CD4-positive, alpha-beta T cell (primary cell): ENCODE results near the gene SLC8A3. TPM values are rescaled to one million over a fixed set of nuclear protein-coding genes. Genes with fewer than 3 reads are reported as not detected.

ENCODE experiments used
- ATAC-seq: fragments of 200-7000 bp; cut with Tn5 transposase; one replicate; pipeline ENCODE4 v1.10.0; 2022; ENCODE audit warnings: mild to moderate bottlenecking; ENCODE audit not compliant: poor library complexity
- CTCF ChIA-PET: fragments of 350-600 bp; sonication (Branson Sonifier 250); formaldehyde crosslinking; loops from one replicate; lab custom pipeline; 2021; ENCODE audit warnings: antibody characterized with exemption, inconsistent platforms; lab: Charles Lee
- POLR2A ChIA-PET: fragments of 350-600 bp; sonication (Branson Sonifier 250); formaldehyde crosslinking; loops from one replicate; lab custom pipeline; 2021; ENCODE audit warnings: antibody characterized with exemption, inconsistent platforms; lab: Charles Lee
- DNase-seq, 14 experiments: peaks; one replicate each; pipeline ENCODE4 v3.0.0-alpha.2; 2013 to 2020; ENCODE audit warnings: mixed read lengths in 2 of 14
- H3K27ac ChIP-seq, 2 donors: one replicate each; pipeline versions ENCODE4 v1.5.1 to v1.7.0; 2013; ENCODE audit warnings: low read length in 2 of 2, low read depth in 1 of 2, mild to moderate bottlenecking in 1 of 2
- H3K27me3 ChIP-seq, 2 experiments: 1 replicate in 1 of 2; 2 replicates in 1 of 2; pipeline versions ENCODE4 v1.6.1 to v1.7.0; 2013; ENCODE audit warnings: low read length in 2 of 2, control low read depth in 1 of 2, mild to moderate bottlenecking in 1 of 2, moderate library complexity in 1 of 2; ENCODE audit not compliant: insufficient read depth in 2 of 2, control insufficient read depth in 1 of 2
- H3K36me3 ChIP-seq: one replicate; pipeline ENCODE4 v1.6.1; 2013; ENCODE audit warnings: low read length, control low read depth; ENCODE audit not compliant: insufficient read depth
- H3K4me1 ChIP-seq: one replicate; pipeline ENCODE4 v1.6.1; 2013; ENCODE audit warnings: low read length, control low read depth; ENCODE audit not compliant: insufficient read depth
- H3K4me3 ChIP-seq: one replicate; pipeline ENCODE4 v1.5.1; 2013; ENCODE audit warnings: mild to moderate bottlenecking, low read length, moderate library complexity
- H3K9me3 ChIP-seq, 2 experiments: 1 replicate in 1 of 2; 2 replicates in 1 of 2; pipeline versions ENCODE4 v1.6.1 to v1.7.0; 2013; ENCODE audit warnings: low read length in 2 of 2, mild to moderate bottlenecking in 2 of 2, control low read depth in 1 of 2, moderate library complexity in 1 of 2; ENCODE audit not compliant: control insufficient read depth in 1 of 2, insufficient read depth in 1 of 2
- H3K27ac Mint-ChIP-seq: one replicate; pipeline ENCODE4 v1.8.0; 2020; ENCODE audit warnings: mixed read lengths
- H3K27me3 Mint-ChIP-seq: one replicate; pipeline ENCODE4 v1.8.0; 2021; ENCODE audit warnings: mixed read lengths
- H3K36me3 Mint-ChIP-seq: one replicate; pipeline ENCODE4 v1.8.0; 2021; ENCODE audit warnings: low read depth, mixed read lengths
- H3K4me1 Mint-ChIP-seq: one replicate; pipeline ENCODE4 v1.8.0; 2021; ENCODE audit warnings: low read depth, mixed read lengths
- H3K4me3 Mint-ChIP-seq: one replicate; pipeline ENCODE4 v1.8.0; 2020; ENCODE audit warnings: mild to moderate bottlenecking, mixed read lengths
- H3K9me3 Mint-ChIP-seq: one replicate; pipeline ENCODE4 v1.8.0; 2020; ENCODE audit warnings: mixed read lengths
- intact Hi-C, 2 experiments: fragments of 100-400 bp; cut with DNase I in 1 of 2; cut with micrococcal nuclease in 1 of 2; formaldehyde crosslinking; loops; one replicate each; pipeline versions ENCODE4 v1.15.1 to v1.9.0; 2023 to 2025; cut with DNase I, micrococcal nuclease
- total RNA-seq, 174 experiments: library from RNA in 2 of 174; stranded (reverse) in 2 of 174; gene quantifications; one replicate each; pipeline ENCODE4 v1.2.3 and lab custom pipeline; 2021 to 2026
- TF ChIP-seq, protein P1 (sequence below): fragments of 200-600 bp; IDR thresholded peaks from one replicate; pipeline ENCODE4 v1.8.0; 2022; ENCODE audit warnings: antibody characterized with exemption, mild to moderate bottlenecking

SLC8A3 gene
- total RNA-seq, 2 experiments from 2014 or later: not detected

DNA sequence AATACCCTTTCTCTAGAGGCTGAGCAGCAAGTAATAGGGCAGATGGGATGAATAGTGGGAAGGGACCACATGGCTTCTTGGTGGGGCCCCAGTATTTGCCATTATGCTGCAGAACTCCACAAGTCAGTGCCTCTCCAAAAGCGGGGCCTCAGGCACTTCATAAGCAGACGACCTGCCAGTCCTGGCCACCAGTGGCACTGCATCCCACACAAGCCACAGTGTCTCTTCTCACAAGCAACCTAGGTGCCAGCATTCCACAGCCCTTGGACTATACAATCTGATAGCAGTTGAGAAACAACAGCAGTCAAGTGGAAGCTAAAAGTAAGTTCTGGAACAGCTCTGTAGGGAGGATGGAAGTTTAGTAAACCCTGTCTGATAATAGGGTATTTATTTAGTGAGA lies 4.2 kb upstream of the SLC8A3 start:
- Mint-ChIP-seq H3K27ac (no peak overlapping the region), H3K27me3 (peaks cover 77% of the 10 kb centered on the region), H3K9me3 (no peaks in the 10 kb centered on the region), H3K36me3 (no peaks in the 10 kb centered on the region), H3K4me3 (no peak overlapping the region), H3K4me1 (peaks cover 3% of the 10 kb centered on the region)
- ChIA-PET POLR2A (no interaction called here), CTCF (no interaction called here)
- DNase-seq (no peak), ATAC-seq (no peak)
- Histone ChIP-seq H3K27ac (no peak overlapping the region), H3K9me3 (no peaks in the 10 kb centered on the region), H3K4me1 (peaks cover 18% of the 10 kb centered on the region), H3K36me3 (no peaks in the 10 kb centered on the region), H3K27me3 (peaks cover 22 to 45% of the 10 kb centered on the region in 2 experiments), H3K4me3 (no peak overlapping the region)
- intact Hi-C loops: no loop called here
- TF ChIP-seq, protein P1, sequence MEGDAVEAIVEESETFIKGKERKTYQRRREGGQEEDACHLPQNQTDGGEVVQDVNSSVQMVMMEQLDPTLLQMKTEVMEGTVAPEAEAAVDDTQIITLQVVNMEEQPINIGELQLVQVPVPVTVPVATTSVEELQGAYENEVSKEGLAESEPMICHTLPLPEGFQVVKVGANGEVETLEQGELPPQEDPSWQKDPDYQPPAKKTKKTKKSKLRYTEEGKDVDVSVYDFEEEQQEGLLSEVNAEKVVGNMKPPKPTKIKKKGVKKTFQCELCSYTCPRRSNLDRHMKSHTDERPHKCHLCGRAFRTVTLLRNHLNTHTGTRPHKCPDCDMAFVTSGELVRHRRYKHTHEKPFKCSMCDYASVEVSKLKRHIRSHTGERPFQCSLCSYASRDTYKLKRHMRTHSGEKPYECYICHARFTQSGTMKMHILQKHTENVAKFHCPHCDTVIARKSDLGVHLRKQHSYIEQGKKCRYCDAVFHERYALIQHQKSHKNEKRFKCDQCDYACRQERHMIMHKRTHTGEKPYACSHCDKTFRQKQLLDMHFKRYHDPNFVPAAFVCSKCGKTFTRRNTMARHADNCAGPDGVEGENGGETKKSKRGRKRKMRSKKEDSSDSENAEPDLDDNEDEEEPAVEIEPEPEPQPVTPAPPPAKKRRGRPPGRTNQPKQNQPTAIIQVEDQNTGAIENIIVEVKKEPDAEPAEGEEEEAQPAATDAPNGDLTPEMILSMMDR: no peak

DNA sequence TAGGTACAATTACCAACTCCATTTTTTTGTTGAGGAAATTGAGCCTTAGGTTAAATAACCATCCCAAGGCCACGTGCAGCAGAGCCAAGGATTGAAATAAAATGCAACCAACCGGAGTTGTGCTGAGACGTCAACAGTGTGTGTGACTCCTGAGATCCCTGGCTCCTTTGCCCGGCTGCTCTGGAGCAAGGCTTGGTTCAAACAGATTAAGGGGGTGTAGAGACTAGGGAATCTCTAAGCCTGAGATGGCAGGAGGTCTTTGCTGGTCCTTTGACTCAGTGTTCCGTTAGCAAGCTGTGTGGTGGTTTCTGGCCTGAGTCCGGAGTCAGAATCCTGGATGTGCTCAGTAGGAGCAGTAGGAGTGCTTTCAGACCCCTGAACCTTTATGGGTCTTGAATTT lies 1.4 kb upstream of the SLC8A3 start:
- Mint-ChIP-seq H3K36me3 (no peaks in the 10 kb centered on the region), H3K4me1 (peaks cover 11% of the 10 kb centered on the region), H3K4me3 (no peak overlapping the region), H3K27me3 (peaks cover 85% of the 10 kb centered on the region), H3K9me3 (no peaks in the 10 kb centered on the region), H3K27ac (no peak overlapping the region)
- Histone ChIP-seq H3K4me1 (peaks cover 30% of the 10 kb centered on the region), H3K9me3 (peaks cover 0 to 6% of the 10 kb centered on the region in 2 experiments), H3K27me3 (peaks cover 35 to 67% of the 10 kb centered on the region in 2 experiments), H3K27ac (no peak overlapping the region), H3K4me3 (no peak overlapping the region), H3K36me3 (no peaks in the 10 kb centered on the region)
- ChIA-PET CTCF (no interaction called here), POLR2A (no interaction called here)
- DNase-seq (no peak), ATAC-seq (no peak)
- intact Hi-C loops: no loop called here
- TF ChIP-seq, protein P1: no peak

DNA sequence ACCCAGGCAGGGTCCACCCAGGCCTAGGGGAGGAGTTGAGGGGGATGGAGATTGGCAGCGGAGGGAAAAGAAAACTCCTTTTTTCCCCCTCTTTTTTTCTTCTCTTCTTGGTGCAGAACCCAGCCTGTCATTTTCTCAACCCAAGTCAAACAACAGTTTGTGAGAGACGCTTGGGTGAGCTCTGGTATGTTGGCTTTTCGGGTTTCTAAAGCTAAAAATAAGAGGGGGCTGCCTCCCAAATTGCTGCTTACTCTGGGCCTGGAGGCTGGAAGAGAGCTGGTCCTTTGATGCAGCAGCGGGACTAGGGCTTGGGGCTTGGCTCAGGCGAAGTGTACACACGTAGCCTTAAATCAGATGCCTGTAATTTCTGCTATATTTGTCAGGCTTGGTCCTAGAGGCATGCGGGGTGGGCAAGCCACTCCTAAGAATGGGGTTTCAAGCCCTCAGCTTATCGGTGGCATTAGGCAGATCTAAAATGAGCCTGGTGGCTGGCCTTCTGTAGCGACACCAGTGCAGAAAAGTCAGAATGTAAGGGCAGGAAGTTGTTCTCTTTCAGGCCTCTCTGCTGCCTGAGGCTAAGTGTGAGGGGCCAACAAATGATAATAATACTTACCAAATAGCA lies 816 bp upstream of the SLC8A3 start:
- POLR2A ChIA-PET: no interaction called here
- H3K27me3 ChIP-seq: peaks cover 35 to 69% of the 10 kb centered on the region in 2 experiments

More for the DNA sequence above, 816 bp upstream of the SLC8A3 start:
- no peak for ATAC-seq
- Mint-ChIP-seq H3K36me3 (no peaks in the 10 kb centered on the region), H3K4me1 (peaks cover 11% of the 10 kb centered on the region), H3K4me3 (peak overlapping the region; percentile 48), H3K9me3 (no peaks in the 10 kb centered on the region), H3K27ac (no peak overlapping the region), H3K27me3 (peaks cover 80% of the 10 kb centered on the region)
- Histone ChIP-seq H3K36me3 (no peaks in the 10 kb centered on the region), H3K27ac (no peak overlapping the region), H3K4me1 (peaks cover 30% of the 10 kb centered on the region), H3K9me3 (peaks cover 0 to 6% of the 10 kb centered on the region in 2 experiments), H3K4me3 (no peak overlapping the region)
- DNase-seq: no peak
- CTCF ChIA-PET: no interaction called here
- intact Hi-C loops: no loop called here
- TF ChIP-seq, protein P1: no peak
